Lower leg skin (tissue), 3 donors: Measurements from ENCODE around the gene LRIT3.

Experiments
- CTCF ChIP-seq, 3 donors: fragments of 450-650 bp; IDR thresholded peaks; one replicate each; pipeline ENCODE4 v1.5.1; 2016; ENCODE audit warnings: antibody characterized with exemption in 3 of 3, mild to moderate bottlenecking in 3 of 3, moderate library complexity in 2 of 3
- POLR2A ChIP-seq, 2 donors: fragments of 450-650 bp; IDR thresholded peaks; one replicate each; pipeline ENCODE4 v1.6.1; 2016 to 2017; ENCODE audit warnings: antibody characterized with exemption in 2 of 2, mild to moderate bottlenecking in 1 of 2, moderate library complexity in 1 of 2

GRCh38 chr4:109879636-109880314 lies 31.9 kb downstream of the LRIT3 start:
- TF ChIP-seq CTCF (IDR thresholded peaks at IDR 0.05) (no peak), POLR2A (IDR thresholded peaks at IDR 0.05) (no peak)
